Pulmonary artery endothelial cell (primary cell): ENCODE measurements around the gene RERE. TPM values are rescaled to one million over a fixed set of nuclear protein-coding genes. Genes with fewer than 3 reads are reported as not detected.

Experiments used
- DNase-seq: peaks from one replicate; pipeline ENCODE4 v3.0.0-alpha.2; 2011; ENCODE audit warnings: low read depth, low spot score
- total RNA-seq: library from RNA; depleted of rRNA; stranded (reverse); fragments of >200 nt; gene quantifications from 2 replicates; pipeline ENCODE4 v1.2.3, GENCODE V29; 2014

Gene RERE
- total RNA-seq, 1 donor from 2014 or later, result 60.7 TPM

DNA sequence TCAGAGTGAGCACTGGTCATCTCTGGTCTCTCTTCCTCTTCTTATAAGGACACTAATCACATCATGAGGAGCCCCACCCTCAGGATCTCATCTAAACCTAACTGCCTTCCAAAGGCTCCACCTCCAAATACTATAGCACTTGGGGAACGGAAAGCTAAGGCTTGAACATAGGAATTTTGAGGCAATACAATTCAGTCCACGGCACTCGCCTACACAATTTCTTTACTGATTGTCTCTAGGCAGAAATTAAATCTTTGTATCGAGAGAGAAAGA is 127.3 kb downstream of the RERE start:
- DNase-seq, result no peak

DNA sequence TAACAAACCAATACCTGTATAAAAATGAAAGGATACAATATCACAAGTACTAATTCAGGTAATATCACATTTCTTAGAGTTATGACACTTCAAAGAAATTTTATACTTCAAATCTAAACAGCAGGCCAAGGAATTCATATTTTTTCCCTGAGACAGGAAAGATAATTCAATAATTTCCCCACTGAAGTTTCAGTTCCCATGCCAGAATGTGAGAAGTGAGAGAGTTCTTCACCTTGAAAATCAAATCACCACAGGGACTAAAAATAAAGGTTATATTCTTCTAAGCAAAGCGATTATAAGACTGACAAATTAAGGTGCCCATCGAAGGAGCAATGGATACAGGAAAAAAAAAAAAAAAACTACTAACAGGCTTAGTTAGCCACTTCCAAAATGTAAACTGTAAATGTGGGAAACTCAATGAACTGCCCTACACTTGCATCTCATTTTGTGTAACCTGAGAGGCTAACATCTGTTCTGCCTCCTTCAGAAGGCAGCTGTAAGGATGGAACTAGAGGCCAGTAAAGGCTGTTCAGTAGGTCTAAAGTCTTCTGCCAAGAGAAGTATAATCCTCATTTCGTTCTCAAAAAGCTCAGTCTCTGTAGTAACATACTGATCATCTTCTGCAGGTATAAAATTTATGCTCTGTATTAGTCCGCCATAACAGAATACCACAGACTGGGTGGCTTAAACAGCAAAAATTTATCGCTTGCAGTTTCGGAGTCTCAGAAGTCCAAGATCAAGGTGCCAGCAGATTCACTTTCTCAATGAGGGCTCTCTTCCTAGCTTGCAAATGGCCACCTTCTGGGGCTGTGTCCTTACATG is 127.8 kb downstream of the RERE start:
- DNase-seq, result no peak

DNA sequence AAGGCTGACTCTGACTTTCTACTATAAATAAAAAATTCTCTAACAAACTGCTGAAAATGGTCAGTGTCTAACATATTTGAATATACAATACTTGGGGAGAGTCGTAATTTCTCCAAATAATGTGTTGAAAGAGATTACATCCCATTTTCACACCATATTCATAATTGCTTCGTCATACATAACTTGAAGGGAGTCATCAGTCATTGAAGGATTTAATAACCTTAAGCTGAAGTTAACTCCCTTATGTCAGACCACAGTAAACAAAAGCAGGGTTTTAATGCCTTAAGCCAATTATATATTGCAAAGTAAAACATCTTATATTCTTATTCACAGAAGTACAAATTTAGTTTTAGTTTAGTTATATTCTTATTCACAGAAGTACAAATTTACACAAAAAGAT is 129.9 kb downstream of the RERE start:
- no peak for DNase-seq

DNA sequence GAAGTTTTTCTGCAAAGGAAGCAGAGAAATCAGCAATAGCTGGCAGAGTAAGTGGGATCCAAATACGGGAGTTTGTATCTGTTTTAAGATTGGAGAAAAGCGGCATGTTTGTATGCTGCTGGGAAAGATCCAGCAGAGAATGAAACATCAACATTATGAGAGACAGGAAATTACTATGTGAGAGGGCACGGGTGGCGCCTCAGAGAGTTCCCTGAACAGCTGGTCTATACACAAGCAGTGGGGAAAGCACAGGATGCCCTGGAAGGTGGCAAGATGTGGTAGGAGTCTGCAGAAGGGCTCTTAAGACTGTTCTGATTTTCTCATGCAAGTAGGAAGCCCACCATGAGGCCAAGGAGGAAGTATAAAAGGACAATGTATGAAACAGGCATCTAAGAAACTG is 130.4 kb downstream of the RERE start:
- DNase-seq, result peak; percentile 63

DNA sequence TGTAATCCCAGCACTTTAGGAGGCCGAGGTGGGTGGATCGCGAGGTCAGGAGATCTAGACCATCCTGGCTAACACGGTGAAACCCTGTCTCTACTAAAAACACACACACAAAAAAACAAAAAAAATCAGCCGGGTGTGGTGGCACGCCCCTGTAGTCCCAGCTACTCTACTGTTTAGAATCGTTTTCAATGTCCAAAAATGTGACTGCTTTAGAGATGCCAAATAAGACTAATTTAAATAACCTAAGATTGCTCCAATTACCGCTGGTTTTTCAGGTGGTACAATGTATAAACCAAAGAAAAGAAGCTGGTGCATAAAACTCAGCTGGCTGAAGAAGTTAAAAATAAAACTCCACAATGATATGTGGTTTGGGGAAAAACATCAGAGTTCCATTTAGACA is 132.0 kb downstream of the RERE start:
- no peak for DNase-seq

DNA sequence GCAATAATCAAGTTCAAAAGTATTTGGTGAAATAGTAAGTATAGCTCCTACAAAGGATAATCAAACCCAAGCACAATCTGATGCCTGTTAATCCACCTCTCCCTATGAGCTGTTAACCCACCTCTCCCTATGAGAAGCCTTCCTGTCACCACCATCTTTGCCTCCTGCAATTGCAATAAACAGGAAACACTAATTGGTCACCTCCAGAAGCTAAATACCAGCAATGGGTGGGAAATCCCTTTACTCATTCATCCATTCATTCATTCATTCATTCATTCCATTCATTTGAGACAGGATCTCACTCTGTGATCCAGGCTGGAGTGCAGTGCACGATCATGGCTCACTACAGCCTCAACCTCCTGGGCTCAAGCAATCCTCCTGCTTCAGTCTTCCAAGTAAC is 132.8 kb downstream of the RERE start:
- DNase-seq, result no peak

DNA sequence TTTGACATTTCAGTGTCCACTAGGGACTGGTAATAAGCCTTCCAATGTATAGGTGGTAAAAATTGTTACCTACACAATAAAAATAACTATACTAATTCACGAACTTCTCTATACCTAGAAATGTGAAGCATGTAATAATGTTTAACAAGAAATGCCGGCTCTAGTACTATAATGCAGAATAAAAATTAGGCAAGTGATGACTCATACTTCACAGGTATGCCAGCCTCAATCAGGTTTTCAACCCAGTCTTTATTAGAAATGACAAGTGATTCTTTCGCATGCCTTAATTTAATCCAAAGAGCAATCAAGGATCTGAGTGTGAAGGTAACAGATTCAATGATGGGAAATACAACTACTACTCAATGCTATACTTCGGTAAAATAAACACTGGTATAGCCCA is 134.9 kb downstream of the RERE start:
- DNase-seq, result no peak

DNA sequence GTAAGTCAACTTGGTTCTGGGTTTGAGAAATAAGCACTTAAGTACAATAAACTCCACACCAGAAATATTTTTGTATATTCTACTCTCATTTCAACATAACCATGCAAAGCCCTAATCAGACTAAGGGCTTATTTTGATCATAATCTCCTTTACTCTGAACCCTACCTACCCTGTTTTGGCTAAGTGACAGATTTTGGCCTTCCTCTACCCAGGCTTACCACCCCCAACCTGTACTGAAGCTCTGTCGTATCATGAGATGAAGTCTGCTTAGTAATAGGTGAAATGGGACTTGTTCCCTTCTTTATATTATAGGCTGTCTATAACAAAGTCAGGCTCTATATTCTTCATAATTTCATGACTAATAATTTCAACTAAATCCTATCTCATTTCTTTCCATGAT is 135.5 kb downstream of the RERE start:
- no peak for DNase-seq

DNA sequence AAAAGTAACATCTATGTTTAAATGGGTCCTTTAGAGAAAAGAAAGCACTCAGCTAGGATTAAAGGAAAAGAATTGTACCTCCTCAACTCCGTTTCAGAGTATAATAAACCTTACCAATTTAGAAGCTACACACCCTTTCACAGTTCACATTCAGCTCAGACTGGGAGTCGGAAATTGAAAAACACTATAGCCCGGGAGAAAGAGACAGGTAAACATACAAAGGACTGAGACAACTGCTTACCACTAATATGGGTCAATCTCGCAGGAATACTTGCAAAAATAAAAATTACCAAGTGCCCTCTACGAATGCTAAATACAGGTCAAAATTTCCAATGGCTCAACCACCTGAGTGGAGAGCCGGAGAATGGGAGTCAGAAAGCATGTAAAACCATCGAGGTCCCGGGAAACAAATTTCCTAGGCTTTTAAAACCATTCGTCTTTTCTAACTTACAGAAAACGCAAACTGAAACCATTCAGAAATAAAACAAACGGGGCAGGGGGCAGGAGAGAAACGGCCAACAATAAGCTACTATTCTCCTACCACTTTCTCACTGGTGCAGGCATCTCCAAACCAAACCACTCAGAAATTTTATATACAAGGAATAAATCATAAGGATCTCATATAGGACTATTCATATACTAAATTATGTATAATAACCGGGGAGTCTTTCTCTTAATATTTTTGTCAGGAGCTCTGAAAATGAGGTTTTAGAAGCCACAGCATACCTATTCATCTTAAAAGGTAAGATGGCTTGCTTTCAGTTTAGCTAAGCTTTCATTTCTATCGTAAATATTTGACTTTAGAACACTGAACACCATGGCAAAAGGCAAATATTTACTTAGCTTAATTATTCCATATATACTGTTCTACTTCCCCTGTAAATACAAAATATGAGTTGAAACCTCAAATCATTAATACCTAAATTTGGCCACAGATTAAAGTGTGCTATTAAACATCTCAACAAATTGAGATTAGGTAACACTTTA is 136.5 kb downstream of the RERE start:
- DNase-seq, result no peak

DNA sequence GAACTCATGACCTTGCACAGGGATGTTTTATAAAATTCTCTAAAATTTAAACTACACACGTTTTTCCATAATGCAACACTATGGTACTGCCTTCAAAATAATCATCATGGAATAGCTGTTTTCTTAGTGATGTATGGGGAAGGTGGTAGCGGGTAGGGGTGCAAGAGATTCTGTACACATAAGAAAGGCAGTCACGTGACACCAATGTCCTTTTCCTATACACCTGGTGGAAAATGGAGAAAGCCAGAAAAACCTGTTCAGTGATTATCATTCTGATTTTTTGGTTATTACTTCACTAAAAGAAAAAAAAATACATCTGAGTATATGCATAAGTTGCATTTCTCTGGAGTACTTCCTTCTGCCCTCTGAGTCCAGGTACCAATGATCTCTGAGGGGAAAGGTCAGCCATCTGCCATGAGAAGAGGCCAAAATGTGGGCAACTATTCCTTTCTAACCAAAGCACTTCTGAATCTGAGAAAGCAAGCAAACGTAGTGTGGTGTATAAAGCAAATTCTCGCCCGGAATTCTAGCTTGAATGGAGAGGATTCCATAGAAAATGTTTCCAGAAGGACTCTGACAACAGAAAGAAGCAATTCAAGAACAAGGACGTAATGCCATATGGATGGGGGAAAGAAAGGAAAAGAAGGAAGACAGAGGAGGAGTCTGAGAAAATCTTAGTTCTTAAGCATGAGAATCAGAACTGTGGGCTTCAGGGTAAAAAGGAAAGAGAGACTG is 137.3 kb downstream of the RERE start:
- DNase-seq, result no peak

DNA sequence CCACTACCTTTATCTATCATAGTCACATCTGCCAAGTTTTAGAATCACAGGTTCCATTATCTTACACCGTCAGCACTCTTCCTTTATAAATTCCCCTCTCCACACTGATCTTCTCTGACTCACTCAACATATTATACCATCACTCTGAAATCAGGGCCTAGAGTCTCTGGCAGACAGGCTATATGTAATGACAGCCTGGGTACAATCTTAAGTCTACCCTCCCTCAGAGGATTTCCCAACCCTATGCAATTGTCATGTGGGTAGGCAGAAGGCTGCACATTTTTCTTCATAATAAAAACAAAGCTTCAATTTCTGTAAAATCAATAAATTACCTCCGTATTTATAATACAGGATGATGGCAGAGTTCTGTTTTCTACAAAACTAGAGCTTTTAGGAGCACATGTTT is 138.0 kb downstream of the RERE start:
- no peak for DNase-seq

DNA sequence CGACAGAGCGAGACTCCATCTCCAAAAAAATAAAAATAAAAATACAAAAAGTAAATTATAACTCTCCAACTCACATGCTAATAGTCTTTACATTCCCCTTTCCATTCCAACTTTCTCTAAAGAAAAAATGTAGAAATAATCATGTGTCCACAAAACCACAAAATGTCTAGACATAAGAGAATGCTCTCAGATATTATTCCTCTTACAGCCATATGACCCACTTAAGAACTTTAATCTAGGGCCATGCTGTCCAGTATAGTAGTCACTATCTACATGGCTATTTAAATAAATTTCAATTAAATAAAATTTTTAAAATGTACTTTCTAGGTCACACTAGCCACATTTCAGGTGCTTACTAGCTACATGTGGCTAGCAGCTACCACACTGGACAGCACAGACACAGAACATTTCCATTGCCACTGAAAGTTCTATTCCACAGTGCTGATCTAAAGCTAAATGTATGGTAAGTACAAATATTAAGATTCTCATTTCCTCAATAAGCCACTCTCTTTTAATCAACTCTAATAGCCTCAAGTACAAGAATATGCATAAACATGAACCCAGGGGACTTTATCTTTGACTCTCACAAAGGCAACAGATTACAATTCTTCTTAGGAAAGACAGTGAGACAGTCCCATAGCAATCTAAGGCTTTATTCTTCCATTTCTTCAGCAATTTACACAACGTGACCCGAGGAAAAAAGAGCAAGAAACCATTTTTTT is 138.6 kb downstream of the RERE start:
- DNase-seq, result no peak

DNA sequence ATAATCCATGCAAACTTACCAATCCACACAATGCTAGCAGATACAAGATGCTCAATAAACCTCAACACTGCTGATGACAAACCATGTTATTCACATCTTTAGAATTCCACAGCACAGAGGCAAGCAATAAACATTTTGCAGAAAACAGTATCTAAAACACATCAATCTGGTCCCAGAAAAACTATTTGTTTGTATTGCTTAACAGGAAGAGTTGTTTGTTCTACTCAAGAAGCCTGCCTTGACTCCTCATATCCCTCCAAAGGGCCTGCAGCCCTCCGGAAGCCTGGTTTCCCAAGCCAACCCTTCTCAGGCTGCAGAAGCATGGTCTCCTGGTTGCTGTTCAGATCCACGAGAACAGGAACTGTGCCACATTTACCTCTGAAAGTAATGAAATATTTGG is 139.7 kb downstream of the RERE start:
- no peak for DNase-seq

DNA sequence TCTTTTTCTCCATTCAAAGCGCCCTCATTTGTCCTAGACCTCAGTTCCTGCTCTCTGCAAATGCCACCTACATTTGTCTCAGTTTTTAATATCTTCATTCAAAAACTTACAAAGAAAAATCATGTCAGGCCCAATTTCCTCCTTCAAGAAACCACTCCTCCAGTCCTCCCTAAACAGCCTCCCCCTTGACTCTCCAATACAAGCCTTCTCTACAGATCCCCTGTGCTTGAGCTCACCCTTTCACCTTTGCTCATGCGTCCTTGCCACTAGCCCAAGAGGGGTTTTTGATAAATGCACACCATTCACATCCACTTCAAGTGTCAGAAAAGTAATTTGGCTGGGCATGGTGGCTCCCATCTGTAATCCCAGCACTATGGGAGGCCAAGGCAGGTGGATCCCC is 140.6 kb downstream of the RERE start:
- no peak for DNase-seq

DNA sequence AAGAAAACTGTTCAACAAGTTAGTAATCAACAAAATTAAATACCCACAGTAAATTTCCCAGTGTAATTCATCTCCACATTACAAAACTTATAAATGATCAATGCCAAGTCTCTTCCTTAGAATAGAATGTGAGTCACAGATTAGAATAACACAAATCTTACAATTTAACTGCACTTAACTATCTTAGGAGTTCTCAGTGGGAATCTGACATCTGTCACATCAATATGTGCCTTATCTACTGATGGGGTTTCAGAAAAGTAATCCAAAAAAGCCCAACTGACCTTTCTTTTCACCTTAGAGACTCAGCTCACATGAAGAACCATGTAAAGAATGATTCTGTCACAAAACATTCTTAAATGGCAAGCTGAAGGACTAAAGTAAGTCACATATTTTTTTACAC is 141.4 kb downstream of the RERE start:
- DNase-seq, result no peak

DNA sequence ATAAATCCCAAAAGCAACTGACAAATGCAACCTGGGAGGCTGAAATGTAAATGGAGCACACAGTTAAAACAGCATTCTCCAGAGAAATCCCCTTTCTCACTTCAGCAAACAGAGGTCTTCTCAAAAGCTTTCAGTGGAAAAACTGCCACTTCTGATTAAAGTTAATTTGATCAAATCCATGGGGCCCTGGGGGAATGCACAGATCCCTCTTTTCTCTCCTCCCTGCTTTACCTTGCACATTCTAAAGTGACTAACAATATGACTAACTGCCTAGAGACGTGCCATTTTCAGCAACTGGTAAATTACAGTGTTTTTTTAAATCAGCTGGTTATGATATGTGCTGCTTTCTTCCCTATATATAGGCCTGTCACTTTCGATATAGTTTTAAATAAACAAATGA is 142.5 kb downstream of the RERE start:
- DNase-seq, result no peak

DNA sequence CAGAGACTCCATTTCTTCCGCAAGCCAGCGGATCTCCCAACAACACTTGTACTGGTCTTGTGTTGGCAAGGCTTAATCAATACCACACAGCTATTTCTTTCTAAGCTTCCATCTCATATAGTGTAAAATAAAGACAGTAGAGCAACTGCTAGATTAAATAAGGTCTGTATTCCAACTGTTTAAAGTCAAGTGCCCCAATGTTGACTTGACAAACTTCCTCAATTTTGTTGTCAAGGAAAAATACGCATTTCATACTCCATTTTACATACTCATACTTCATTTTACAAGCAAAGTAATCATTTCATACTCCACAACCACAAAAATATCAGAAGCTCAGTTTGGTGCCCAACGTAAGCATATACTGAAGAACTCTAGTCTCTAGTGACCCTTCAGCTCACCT is 143.0 kb downstream of the RERE start:
- DNase-seq, result no peak

DNA sequence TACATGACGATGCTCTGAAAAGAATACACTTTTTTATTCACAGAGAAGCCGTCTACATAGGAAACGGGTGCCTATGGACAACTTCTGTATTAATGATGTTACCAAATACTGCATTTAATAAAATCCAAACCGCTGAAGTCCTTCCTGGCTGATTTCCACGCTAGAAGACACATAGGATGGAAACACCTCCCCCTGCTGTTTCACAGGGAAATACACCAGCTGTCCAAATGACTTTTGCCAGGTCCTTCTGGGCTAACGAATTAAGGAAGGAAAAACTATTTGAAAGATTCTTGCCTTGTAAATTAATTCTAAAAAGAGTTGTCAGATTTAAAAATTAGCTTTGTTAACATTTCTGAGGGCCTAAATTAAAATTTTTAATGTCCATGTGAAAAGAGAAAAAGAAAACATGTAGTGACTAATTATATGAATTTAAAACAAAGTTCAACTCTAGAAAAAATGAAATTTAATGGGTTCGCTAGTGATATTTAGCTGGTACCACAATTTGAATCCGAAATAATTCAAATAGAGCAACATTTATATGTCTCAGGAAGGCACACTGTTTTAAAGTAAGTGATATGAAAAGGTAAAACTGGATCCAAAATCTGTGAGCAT is 146.0 kb downstream of the RERE start:
- peak; percentile 52 for DNase-seq

DNA sequence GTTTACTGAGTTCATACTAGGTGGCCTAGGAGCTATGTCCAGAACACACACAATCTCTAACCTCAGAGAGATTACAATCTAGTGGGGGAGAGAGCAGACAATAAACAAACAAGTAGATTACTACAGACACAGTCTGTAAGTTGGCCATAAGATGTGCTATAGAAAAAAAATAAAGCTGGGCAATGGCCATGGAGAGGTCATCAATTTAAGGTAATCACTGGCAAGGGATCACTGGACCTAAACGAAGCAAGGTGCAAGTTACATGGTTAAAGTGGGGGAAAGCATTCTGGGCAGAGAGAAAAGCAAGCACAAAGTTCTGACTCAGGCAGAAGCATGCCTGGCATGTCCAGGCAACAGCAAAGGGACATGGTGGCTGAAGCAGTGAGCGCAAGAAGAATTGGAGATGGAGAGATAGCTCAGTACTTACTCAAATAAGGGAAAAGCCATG is 147.0 kb downstream of the RERE start:
- no peak for DNase-seq

DNA sequence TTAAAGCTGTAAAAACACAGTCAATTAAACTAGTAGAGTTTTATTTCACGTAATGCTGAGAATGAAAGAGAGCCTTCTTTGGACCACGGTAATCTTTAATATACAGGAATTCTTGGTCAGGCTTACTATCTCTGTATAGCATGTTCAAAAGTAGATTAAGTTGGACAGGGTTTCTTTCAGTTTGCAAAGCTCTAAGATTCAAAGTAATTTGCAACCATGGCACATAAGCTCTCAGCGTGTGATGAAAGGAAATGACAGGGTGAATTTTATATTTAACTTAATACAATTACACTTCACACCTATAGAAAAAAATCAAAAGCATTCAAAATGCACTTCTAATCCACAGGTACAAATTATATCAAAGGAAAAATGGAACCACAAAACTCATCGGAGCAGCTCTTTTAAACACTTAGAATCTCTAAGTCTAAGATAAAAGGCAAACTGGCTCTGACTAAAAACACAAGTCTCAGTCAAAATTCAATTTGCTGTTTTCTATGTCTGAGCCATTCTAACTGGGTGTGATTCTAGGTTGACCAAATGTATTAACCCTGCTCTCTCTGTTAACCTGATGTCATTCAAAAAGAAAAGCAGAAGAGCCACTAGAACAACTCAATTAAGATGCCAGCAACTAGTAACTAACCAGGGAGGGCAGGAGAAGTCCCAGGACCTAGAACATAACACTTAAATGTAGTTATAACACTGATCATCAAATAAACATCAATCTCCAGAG is 147.7 kb downstream of the RERE start:
- DNase-seq, result no peak
